ENCODE data around the gene NUDT14.

The NUDT14 gene

DNA sequence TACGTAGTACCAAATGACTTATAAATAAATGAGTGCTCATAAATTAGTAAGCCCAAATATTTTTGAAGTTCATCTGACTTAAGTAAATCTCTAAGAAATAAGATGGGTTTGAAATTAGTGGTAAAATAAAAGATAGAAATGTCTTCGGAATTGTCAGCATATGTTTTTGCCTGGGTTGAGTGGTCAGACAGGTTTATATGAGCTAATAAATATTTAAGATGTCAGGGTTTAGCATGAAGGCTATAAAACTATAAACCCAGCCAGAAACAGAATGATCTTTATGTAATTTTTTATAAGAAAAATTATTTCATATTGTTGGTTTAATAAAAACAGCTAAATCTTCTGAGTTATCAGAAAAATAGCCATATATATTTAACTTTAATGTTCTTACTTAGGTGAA lies 49.9 kb downstream of the NUDT14 start:
- Histone ChIP-seq H3K79me2 (ENCODE audit: insufficient read depth, low read length) (no peaks in the 10 kb centered on the region), H3K9ac (ENCODE audit: low read depth, low read length, poor library complexity, severe bottlenecking) (no peak overlapping the region), H3F3A (ENCODE audit: low read depth) (no peaks in the 10 kb centered on the region), H3K36me3 (ENCODE audit: insufficient read depth, low read length) (no peaks in the 10 kb centered on the region), H2AFZ (ENCODE audit: low read length) (no peak overlapping the region), H4K20me1 (ENCODE audit: insufficient read depth, low read length, poor library complexity, severe bottlenecking) (no peaks in the 10 kb centered on the region), H3K9me3 (ENCODE audit: insufficient read depth, low read depth, low read length) (peaks cover 6% of the 10 kb centered on the region; the same call in 1 of the 2 replicates), H3K4me3 (ENCODE audit: low read length, poor library complexity, severe bottlenecking) (no peak overlapping the region), H3K4me2 (ENCODE audit: low read depth, low read length, poor library complexity, severe bottlenecking) (no peak overlapping the region), H3K4me1 (ENCODE audit: insufficient read depth, low read length, poor library complexity, severe bottlenecking) (peaks cover 8% of the 10 kb centered on the region), H3K9me2 (replicated peaks; ENCODE audit: low read depth, low read length) (no peaks in the 10 kb centered on the region), H3K27me3 (ENCODE audit: insufficient read depth, low read length, poor library complexity, severe bottlenecking) (no peaks in the 10 kb centered on the region)
- no peak for TF ChIP-seq EZH2phosphoT487 (IDR thresholded peaks at IDR 0.05; ENCODE audit: borderline replicate concordance)
- TF ChIP-seq, protein P1, sequence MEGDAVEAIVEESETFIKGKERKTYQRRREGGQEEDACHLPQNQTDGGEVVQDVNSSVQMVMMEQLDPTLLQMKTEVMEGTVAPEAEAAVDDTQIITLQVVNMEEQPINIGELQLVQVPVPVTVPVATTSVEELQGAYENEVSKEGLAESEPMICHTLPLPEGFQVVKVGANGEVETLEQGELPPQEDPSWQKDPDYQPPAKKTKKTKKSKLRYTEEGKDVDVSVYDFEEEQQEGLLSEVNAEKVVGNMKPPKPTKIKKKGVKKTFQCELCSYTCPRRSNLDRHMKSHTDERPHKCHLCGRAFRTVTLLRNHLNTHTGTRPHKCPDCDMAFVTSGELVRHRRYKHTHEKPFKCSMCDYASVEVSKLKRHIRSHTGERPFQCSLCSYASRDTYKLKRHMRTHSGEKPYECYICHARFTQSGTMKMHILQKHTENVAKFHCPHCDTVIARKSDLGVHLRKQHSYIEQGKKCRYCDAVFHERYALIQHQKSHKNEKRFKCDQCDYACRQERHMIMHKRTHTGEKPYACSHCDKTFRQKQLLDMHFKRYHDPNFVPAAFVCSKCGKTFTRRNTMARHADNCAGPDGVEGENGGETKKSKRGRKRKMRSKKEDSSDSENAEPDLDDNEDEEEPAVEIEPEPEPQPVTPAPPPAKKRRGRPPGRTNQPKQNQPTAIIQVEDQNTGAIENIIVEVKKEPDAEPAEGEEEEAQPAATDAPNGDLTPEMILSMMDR (conservative IDR thresholded peaks at IDR 0.05; ENCODE audit: low read length) = no peak

DNA sequence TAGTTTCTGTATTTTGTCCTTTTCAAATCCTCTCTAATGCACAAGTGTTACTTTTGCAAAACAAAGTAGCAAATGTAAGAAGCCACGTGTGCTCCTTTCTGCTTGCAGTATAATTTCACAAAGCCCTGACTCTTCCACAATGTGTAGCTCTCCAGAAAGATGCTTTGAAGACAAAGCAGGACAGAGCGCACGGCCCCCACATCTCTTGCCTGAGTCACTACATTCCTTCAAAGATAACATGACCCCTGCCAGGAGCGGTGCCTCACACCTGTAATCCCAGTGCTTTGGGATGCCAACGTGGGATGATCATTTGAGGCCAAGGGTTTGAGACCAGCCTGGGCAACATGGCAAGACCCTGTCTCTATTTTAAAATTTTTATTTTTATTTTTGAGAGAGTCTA lies 53.1 kb downstream of the NUDT14 start:
- no peaks in the 10 kb centered on the region for H3K36me3 ChIP-seq (ENCODE audit: insufficient read depth, low read length)

DNA sequence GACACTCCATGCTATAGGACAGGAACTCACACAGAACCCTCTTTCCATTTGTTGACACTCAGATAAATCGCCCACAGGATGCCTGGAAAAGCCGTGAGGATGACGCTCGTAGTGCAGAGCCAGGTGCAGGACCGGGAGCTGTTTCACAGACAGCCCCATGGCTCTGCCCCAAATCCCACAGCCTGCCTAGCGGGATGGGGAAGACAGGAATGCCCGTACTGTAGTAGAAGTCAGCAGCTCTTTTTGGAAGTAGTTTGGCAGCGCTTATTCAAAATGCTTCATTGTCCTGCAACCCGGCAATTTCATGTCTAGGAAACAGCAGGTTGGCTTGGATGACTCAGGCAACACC lies 54.2 kb downstream of the NUDT14 start:
- H3K4me2 ChIP-seq (ENCODE audit: low read depth, low read length, poor library complexity, severe bottlenecking) = no peak overlapping the region
- H3K4me1 ChIP-seq (ENCODE audit: insufficient read depth, low read length, poor library complexity, severe bottlenecking) = peaks cover 18% of the 10 kb centered on the region
- H3K36me3 ChIP-seq (ENCODE audit: insufficient read depth, low read length) = no peaks in the 10 kb centered on the region
- no peaks in the 10 kb centered on the region for H3K9me2 ChIP-seq (replicated peaks; ENCODE audit: low read depth, low read length)
- no peaks in the 10 kb centered on the region for H3F3A ChIP-seq (ENCODE audit: low read depth)
- no peaks in the 10 kb centered on the region for H4K20me1 ChIP-seq (ENCODE audit: insufficient read depth, low read length, poor library complexity, severe bottlenecking)
- H3K9me3 ChIP-seq (ENCODE audit: insufficient read depth, low read depth, low read length) = peaks cover 12% of the 10 kb centered on the region; the same call in 1 of the 2 replicates
- no peaks in the 10 kb centered on the region for H3K27me3 ChIP-seq (ENCODE audit: insufficient read depth, low read length, poor library complexity, severe bottlenecking)
- H3K4me3 ChIP-seq (ENCODE audit: low read length, poor library complexity, severe bottlenecking) = no peak overlapping the region
- TF ChIP-seq EZH2phosphoT487 (IDR thresholded peaks at IDR 0.05; ENCODE audit: borderline replicate concordance) = no peak
- TF ChIP-seq, protein P1 (conservative IDR thresholded peaks at IDR 0.05; ENCODE audit: low read length) = no peak
- no peak overlapping the region for H2AFZ ChIP-seq (ENCODE audit: low read length)
- no peak overlapping the region for H3K9ac ChIP-seq (ENCODE audit: low read depth, low read length, poor library complexity, severe bottlenecking)
- no peaks in the 10 kb centered on the region for H3K79me2 ChIP-seq (ENCODE audit: insufficient read depth, low read length)

More for the DNA sequence above, 53.1 kb downstream of the NUDT14 start:
- peaks cover 22% of the 10 kb centered on the region for H3K4me1 ChIP-seq (ENCODE audit: insufficient read depth, low read length, poor library complexity, severe bottlenecking)
- TF ChIP-seq EZH2phosphoT487 (IDR thresholded peaks at IDR 0.05; ENCODE audit: borderline replicate concordance) = no peak
- TF ChIP-seq, protein P1 (conservative IDR thresholded peaks at IDR 0.05; ENCODE audit: low read length) = no peak
- peaks cover 6% of the 10 kb centered on the region; the same call in 1 of the 2 replicates for H3K9me3 ChIP-seq (ENCODE audit: insufficient read depth, low read depth, low read length)
- no peak overlapping the region for H3K9ac ChIP-seq (ENCODE audit: low read depth, low read length, poor library complexity, severe bottlenecking)
- no peak overlapping the region for H3K4me3 ChIP-seq (ENCODE audit: low read length, poor library complexity, severe bottlenecking)
- no peaks in the 10 kb centered on the region for H3F3A ChIP-seq (ENCODE audit: low read depth)
- H4K20me1 ChIP-seq (ENCODE audit: insufficient read depth, low read length, poor library complexity, severe bottlenecking) = no peaks in the 10 kb centered on the region
- no peak overlapping the region for H2AFZ ChIP-seq (ENCODE audit: low read length)
- H3K79me2 ChIP-seq (ENCODE audit: insufficient read depth, low read length) = no peaks in the 10 kb centered on the region
- no peaks in the 10 kb centered on the region for H3K9me2 ChIP-seq (replicated peaks; ENCODE audit: low read depth, low read length)
- no peak overlapping the region for H3K4me2 ChIP-seq (ENCODE audit: low read depth, low read length, poor library complexity, severe bottlenecking)
- H3K27me3 ChIP-seq (ENCODE audit: insufficient read depth, low read length, poor library complexity, severe bottlenecking) = no peaks in the 10 kb centered on the region
